HepG2 (cell line): ENCODE data around the gene SNHG17. TPM values are rescaled to one million over a fixed set of nuclear protein-coding genes. Genes with fewer than 3 reads are reported as not detected.

Experiments used
- ATAC-seq: fragments of 200-7000 bp; cut with Tn5 transposase; 3 replicates; pipeline ENCODE4 v1.9.1; 2020; ENCODE audit warnings: mild to moderate bottlenecking, moderate library complexity
- BruUV-seq: library from RNA; stranded (reverse); fragments of 400-500 nt; replicated peaks from 2 replicates; lab custom pipeline; 2021; lab: Mats Ljungman, UMichigan
- CTCF ChIA-PET: fragments of 300-600 bp; formaldehyde crosslinking; extraction: SDS; loops from one replicate; lab custom pipeline; 2021; ENCODE audit warnings: low total read pairs, inconsistent platforms, low intra/inter-chr PET ratio; lab: Yijun Ruan, JAX
- POLR2A ChIA-PET: fragments of 350-600 bp; sonication (Branson Sonifier 250); formaldehyde crosslinking; loops from one replicate; lab custom pipeline; 2020; ENCODE audit warnings: antibody characterized with exemption, inconsistent platforms; lab: Yijun Ruan, JAX
- DNase-seq: peaks from one replicate; pipeline ENCODE4 v3.0.0-alpha.2; 2015; ENCODE audit warnings: low spot score
- FAIRE-seq: peaks from 3 replicates; lab custom pipeline; 2011; peaks lifted over from hg19 to GRCh38; lab: Jason Lieb, UNC
- H2AFZ ChIP-seq: one replicate; pipeline ENCODE4 v1.6.1; 2011; ENCODE audit warnings: low read length, inconsistent platforms
- H3K27ac ChIP-seq: fragments of 300-600 bp; 3 replicates; pipeline ENCODE4 v1.8.0; 2011; ENCODE audit warnings: mixed run types, mild to moderate bottlenecking, mixed read lengths, low read length, inconsistent platforms; ENCODE audit not compliant: insufficient read depth; ENCODE audit errors: extremely low read length
- H3K27me3 ChIP-seq, 2 experiments: fragments of 200-600 bp in 1 of 2; 2 replicates in 1 of 2; 3 replicates in 1 of 2; pipeline versions ENCODE4 v1.6.0 to v1.8.0; 2011; ENCODE audit warnings: low read length in 2 of 2, mild to moderate bottlenecking in 2 of 2, moderate library complexity in 2 of 2, inconsistent platforms in 1 of 2; ENCODE audit not compliant: insufficient read depth in 2 of 2, control insufficient read depth in 1 of 2
- H3K36me3 ChIP-seq, 2 experiments: fragments of 200-600 bp in 1 of 2; replicated peaks in 1 of 2; 2 replicates in 1 of 2; 3 replicates in 1 of 2; pipeline versions ENCODE4 v1.5.1 to v1.8.0; 2011; ENCODE audit warnings: low read length in 2 of 2, inconsistent platforms in 1 of 2; ENCODE audit not compliant: insufficient read depth in 2 of 2, control insufficient read depth in 1 of 2
- H3K4me1 ChIP-seq: 2 replicates; pipeline ENCODE4 v1.5.1; 2012; ENCODE audit warnings: low read length, inconsistent platforms; ENCODE audit not compliant: insufficient read depth
- H3K4me2 ChIP-seq: 2 replicates; pipeline ENCODE4 v1.6.0; 2011; ENCODE audit warnings: low read depth, low read length, inconsistent platforms
- H3K4me3 ChIP-seq, 3 experiments: fragments of 200-600 bp in 1 of 3; sonication (generic), shearing (Covaris generic) in 1 of 3; replicated peaks in 1 of 3; 2 replicates each; pipeline ENCODE4 v1.5.1; 2011 to 2016; ENCODE audit warnings: low read length in 3 of 3, inconsistent platforms in 2 of 3, low read depth in 2 of 3, mild to moderate bottlenecking in 2 of 3, control low read depth in 1 of 3, mixed read lengths in 1 of 3; ENCODE audit not compliant: insufficient read depth in 1 of 3
- H3K79me2 ChIP-seq: one replicate; pipeline ENCODE4 v1.6.1; 2011; ENCODE audit warnings: low read length, inconsistent platforms; ENCODE audit not compliant: insufficient read depth
- H3K9ac ChIP-seq: 2 replicates; pipeline ENCODE4 v1.6.0; 2011; ENCODE audit warnings: mild to moderate bottlenecking, low read depth, low read length, inconsistent platforms; ENCODE audit not compliant: insufficient read depth
- H3K9me3 ChIP-seq: 2 replicates; pipeline ENCODE4 v1.5.1; 2012; ENCODE audit warnings: mild to moderate bottlenecking, low read length
- H4K20me1 ChIP-seq: 2 replicates; pipeline ENCODE4 v1.6.0; 2011; ENCODE audit warnings: inconsistent platforms, mild to moderate bottlenecking, low read length, moderate library complexity; ENCODE audit not compliant: insufficient read depth
- HMG20B ChIP-seq: conservative IDR thresholded peaks from 2 replicates; pipeline ENCODE4 v1.6.1; 2016; ENCODE audit warnings: missing genetic modification reagents, missing compliant biosample characterization
- HOXD1 ChIP-seq: sonication (generic); formaldehyde crosslinking; IDR thresholded peaks from 2 replicates; pipeline ENCODE4 v1.5.0; 2020; ENCODE audit warnings: missing genetic modification reagents
- LRRFIP1 ChIP-seq: sonication (generic); formaldehyde crosslinking; conservative IDR thresholded peaks from 2 replicates; pipeline ENCODE4 v1.4.0; 2020; ENCODE audit warnings: missing genetic modification reagents
- POLR2A ChIP-seq, 2 experiments: IDR thresholded peaks; 2 replicates each; pipeline ENCODE4 v1.6.1; 2011; ENCODE audit warnings: low read depth in 2 of 2, low read length in 2 of 2, mild to moderate bottlenecking in 1 of 2, moderate library complexity in 1 of 2; ENCODE audit not compliant: insufficient read depth in 1 of 2
- RBM22 ChIP-seq: fragments of 200-400 bp; formaldehyde crosslinking; optimal IDR thresholded peaks from 2 replicates; pipeline ENCODE3; 2017; ENCODE audit warnings: mild to moderate bottlenecking, low read length, moderate library complexity
- ZBTB25 ChIP-seq: IDR thresholded peaks from 2 replicates; pipeline ENCODE4 v1.6.1; 2018; ENCODE audit warnings: missing genetic modification reagents
- ZNF350 ChIP-seq: sonication (generic); formaldehyde crosslinking; IDR thresholded peaks from 2 replicates; pipeline ENCODE4 v1.4.0; 2020; ENCODE audit warnings: mild to moderate bottlenecking, low read depth, missing genetic modification reagents, borderline replicate concordance
- WGBS: methylation state at CpG from one replicate; pipeline ENCODE4 v1.1.6; 2017; ENCODE audit warnings: low lambda C conversion rate; 5-methylcytosine and 5-hydroxymethylcytosine counted together
- in situ Hi-C: cut with HindIII; loops from 2 replicates; pipeline ENCODE4 v1.10.0; 2017; ENCODE audit warnings: low pct_unique_long_range_greater_than_20kb; ENCODE audit not compliant: extremely low pct_ligation_motif_present
- intact Hi-C: fragments of 100-400 bp; cut with micrococcal nuclease; formaldehyde crosslinking; loops from one replicate; pipeline ENCODE4 v1.10.0; 2022; ENCODE audit not compliant: unreplicated experiment
- polyA plus RNA-seq, 8 experiments: library from polyadenylated mRNA; depleted of rRNA in 3 of 8; stranded (reverse) in 7 of 8; unstranded in 1 of 8; fragments of >200 nt; fragmentation: Illumina TruSeq in 4 of 8; extraction: Trizol in 4 of 8; gene quantifications; 2 replicates each; pipeline versions ENCODE4 v1.2.1 to v1.2.3, GENCODE V29; 2011 to 2016; ENCODE audit warnings: low read depth in 4 of 8, missing spikeins in 1 of 8, mixed read lengths in 1 of 8; ENCODE audit not compliant: insufficient read depth in 1 of 8
- total RNA-seq, 5 experiments: library from RNA; depleted of rRNA; stranded (reverse); fragments of >200 nt; fragmentation: Illumina TruSeq; extraction: Trizol; gene quantifications; 2 replicates each; pipeline ENCODE4 v1.2.3, GENCODE V29; 2016; ENCODE audit warnings: low read depth in 1 of 5

The SNHG17 gene
- total and polyA plus RNA-seq, 2 of the 13 experiments (the other 11 are each of a cell fraction or from before 2014, with no cell fraction given) = 26.2 to 41.2 TPM

- Histone ChIP-seq H3K9me3 (no peaks in the 10 kb centered on the region), H2AFZ (no peak overlapping the region), H4K20me1 (peaks cover 65% of the 10 kb centered on the region), H3K27ac (no peak overlapping the region), H3K4me3 (no peak overlapping the region), H3K4me1 (peaks cover 14% of the 10 kb centered on the region; the same call in 1 of the 2 replicates), H3K4me2 (no peak overlapping the region), H3K9ac (no peak overlapping the region), H3K27me3 (no peaks in the 10 kb centered on the region), H3K79me2 (peaks cover 53% of the 10 kb centered on the region), H3K36me3 (peaks cover 88 to 99% of the 10 kb centered on the region in 2 experiments)
- no TSS peak for BruUV-seq
- intact Hi-C loops = loop anchor here (5.0 kb wide), 1 partner anchor 1837 kb away; no protein-coding TSS in a partner anchor
- peak in 1 of 2 experiments; percentile 36; a peak in 2 of 4 replicates for TF ChIP-seq POLR2A (IDR thresholded peaks at IDR 0.05; ENCODE audit: insufficient read depth in 1 of 2, low read depth in 2 of 2, low read length in 2 of 2)
- no peak for TF ChIP-seq ZNF350 (CRISPR knock-in tag)
- no peak for TF ChIP-seq LRRFIP1 (CRISPR knock-in tag)
- no peak for TF ChIP-seq HMG20B
- TF ChIP-seq ZBTB25 (CRISPR knock-in tag) = no peak
- TF ChIP-seq RBM22 = peak; percentile 10
- TF ChIP-seq HOXD1 = no peak
- ATAC-seq (peak; percentile 2; the same call in 1 of the 3 replicates), DNase-seq (no peak), FAIRE-seq (no peak)
- POLR2A ChIA-PET = interaction anchor here (1.9 to 5.2 kb wide), 2 partner anchors 10 to 24 kb away, joined by 7 to 48 read pairs; partner anchors contain the start of gene SNHG17
- in situ Hi-C loops = loop anchor here (25.0 kb wide), 1 partner anchor 362 kb away; no protein-coding TSS in a partner anchor
- CTCF ChIA-PET = no interaction called here
- WGBS = 100% methylated on average over 1 of the region's 1 CpG
Observed at GRCh38 chr20:38424401-38424800, 10.7 kb downstream of the SNHG17 start.
